ENCODE measurements around the gene SEC11C. TPM values are rescaled to one million over a fixed set of nuclear protein-coding genes. Genes with fewer than 3 reads are reported as not detected.

Gene SEC11C
- total and polyA plus RNA-seq, 3 donors from 2014 or later, result 27.1 to 64.3 (median 38.3) TPM

- intact Hi-C loops (cut with DNase I; ENCODE audit: low total_unique reads), result no loop called here
- DNase-seq, result no peak
- H3K36me3 ChIP-seq (ENCODE audit: low read depth, missing control alignments), result no peaks in the 10 kb centered on the region
Measured at GRCh38 chr18:59124370-59124704, 15.3 kb upstream of the SEC11C start.

GRCh38 chr18:59127047-59127446 lies 12.6 kb upstream of the SEC11C start:
- TF ChIP-seq, protein P1, sequence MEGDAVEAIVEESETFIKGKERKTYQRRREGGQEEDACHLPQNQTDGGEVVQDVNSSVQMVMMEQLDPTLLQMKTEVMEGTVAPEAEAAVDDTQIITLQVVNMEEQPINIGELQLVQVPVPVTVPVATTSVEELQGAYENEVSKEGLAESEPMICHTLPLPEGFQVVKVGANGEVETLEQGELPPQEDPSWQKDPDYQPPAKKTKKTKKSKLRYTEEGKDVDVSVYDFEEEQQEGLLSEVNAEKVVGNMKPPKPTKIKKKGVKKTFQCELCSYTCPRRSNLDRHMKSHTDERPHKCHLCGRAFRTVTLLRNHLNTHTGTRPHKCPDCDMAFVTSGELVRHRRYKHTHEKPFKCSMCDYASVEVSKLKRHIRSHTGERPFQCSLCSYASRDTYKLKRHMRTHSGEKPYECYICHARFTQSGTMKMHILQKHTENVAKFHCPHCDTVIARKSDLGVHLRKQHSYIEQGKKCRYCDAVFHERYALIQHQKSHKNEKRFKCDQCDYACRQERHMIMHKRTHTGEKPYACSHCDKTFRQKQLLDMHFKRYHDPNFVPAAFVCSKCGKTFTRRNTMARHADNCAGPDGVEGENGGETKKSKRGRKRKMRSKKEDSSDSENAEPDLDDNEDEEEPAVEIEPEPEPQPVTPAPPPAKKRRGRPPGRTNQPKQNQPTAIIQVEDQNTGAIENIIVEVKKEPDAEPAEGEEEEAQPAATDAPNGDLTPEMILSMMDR (IDR thresholded peaks at IDR 0.05), result no peak
- no peak for TF ChIP-seq POLR2A (IDR thresholded peaks at IDR 0.05)
- no peaks in the 10 kb centered on the region for H3K36me3 ChIP-seq (ENCODE audit: low read depth, missing control alignments)
- WGBS, 2 donors, result 71 to 72% methylated on average over 6 of the region's 6 CpGs
- DNase-seq, result no peak
- H3K4me1 ChIP-seq, result no peaks in the 10 kb centered on the region
- intact Hi-C loops (cut with DNase I; ENCODE audit: low total_unique reads), result no loop called here
- H3K27ac ChIP-seq, result no peak overlapping the region
- H3K27me3 ChIP-seq, result no peaks in the 10 kb centered on the region
- H3K4me3 ChIP-seq, result no peak overlapping the region
- no peaks in the 10 kb centered on the region for H3K9me3 ChIP-seq

More at GRCh38 chr18:59124370-59124704, 15.3 kb upstream of the SEC11C start:
- no peak overlapping the region for H3K27ac ChIP-seq
- H3K4me3 ChIP-seq, result no peak overlapping the region
- no peaks in the 10 kb centered on the region for H3K4me1 ChIP-seq
- no peaks in the 10 kb centered on the region for H3K9me3 ChIP-seq
- H3K27me3 ChIP-seq, result no peaks in the 10 kb centered on the region
- 57 to 67% methylated on average over 1 of the region's 1 CpG for WGBS, 2 donors
- TF ChIP-seq, protein P1 (IDR thresholded peaks at IDR 0.05), result no peak
- TF ChIP-seq POLR2A (IDR thresholded peaks at IDR 0.05), result no peak

DNA sequence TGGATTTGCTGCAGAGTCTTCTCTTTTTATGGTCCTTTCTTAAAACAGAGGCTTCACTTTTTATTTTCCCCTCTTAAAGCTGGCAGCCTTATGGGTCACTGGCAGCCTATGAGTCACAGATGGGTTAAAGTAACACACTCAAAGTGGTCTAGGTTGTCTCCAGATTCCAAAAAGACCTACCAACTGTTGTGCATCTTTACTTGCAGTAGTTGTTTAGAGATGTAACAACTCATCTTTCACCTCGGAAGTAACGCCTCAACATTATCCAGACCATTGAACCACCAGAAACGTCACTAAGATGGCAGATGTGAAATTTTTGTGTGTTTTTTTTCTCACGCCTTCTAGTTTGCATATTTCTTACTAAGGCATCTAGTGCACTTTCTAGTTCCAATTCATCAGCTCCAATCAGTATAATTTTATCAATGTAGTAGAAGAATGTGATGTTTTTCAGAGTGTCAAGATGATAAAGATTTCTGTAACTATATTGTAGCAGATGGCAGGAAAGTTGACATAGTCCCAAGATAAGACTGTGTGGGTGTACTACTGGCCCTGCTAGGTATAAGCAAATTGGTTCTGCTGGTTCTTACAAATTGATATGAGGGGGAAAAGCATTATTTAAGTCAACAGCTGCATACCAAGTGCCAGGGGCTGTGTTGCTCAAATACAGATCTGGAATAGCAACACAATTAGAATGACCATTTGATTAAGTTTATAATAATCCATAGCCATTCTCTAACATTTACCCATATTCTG lies 9.6 kb upstream of the SEC11C start:
- H3K27me3 ChIP-seq, result no peaks in the 10 kb centered on the region
- no peaks in the 10 kb centered on the region for H3K36me3 ChIP-seq (ENCODE audit: low read depth, missing control alignments)
- no peaks in the 10 kb centered on the region for H3K4me1 ChIP-seq
- H3K27ac ChIP-seq, result no peak overlapping the region
- TF ChIP-seq, protein P1 (IDR thresholded peaks at IDR 0.05), result no peak
- no peak for TF ChIP-seq POLR2A (IDR thresholded peaks at IDR 0.05)
- DNase-seq, result no peak
- no peak overlapping the region for H3K4me3 ChIP-seq
- no peaks in the 10 kb centered on the region for H3K9me3 ChIP-seq
- intact Hi-C loops (cut with DNase I; ENCODE audit: low total_unique reads), result no loop called here
- WGBS, 2 donors, result 77% methylated on average over 4 of the region's 4 CpGs

DNA sequence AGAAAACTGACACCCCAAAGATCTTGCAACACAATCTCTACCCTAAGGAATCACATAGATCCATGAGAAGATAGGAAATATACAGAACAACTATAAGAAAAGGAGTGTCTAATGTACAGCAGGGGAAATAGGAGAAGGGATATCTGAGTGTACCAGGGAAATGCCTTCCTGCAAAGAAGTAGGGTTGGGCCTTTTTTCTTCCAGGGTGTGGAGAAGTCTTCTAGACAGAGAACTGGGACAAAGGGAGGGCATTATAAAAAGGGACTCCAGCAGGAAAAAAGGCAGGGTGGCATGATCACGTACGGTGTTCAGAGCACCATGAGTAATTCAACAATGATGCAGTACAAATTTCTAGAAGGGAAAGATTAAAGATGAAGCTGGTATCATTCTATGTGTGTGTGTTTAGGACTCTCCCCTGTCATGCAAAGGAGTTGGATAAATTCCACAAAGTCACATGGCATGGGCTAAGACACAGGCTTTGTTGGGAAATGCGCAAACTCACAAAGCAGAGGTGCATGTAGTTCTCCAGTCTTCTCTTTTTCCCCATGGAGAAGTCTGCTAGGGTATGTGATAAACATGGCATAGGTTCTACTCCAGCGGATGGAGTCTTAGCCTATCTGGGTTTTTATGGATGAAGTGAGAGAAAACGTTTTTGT lies 6.7 kb upstream of the SEC11C start:
- 77 to 81% methylated on average over 5 of the region's 5 CpGs for WGBS, 2 donors
- Histone ChIP-seq H3K9me3 (no peaks in the 10 kb centered on the region), H3K4me1 (no peaks in the 10 kb centered on the region), H3K27me3 (no peaks in the 10 kb centered on the region), H3K27ac (no peak overlapping the region), H3K4me3 (no peak overlapping the region), H3K36me3 (ENCODE audit: low read depth, missing control alignments) (no peaks in the 10 kb centered on the region)
- intact Hi-C loops (cut with DNase I; ENCODE audit: low total_unique reads), result no loop called here
- TF ChIP-seq POLR2A (IDR thresholded peaks at IDR 0.05), result no peak
- TF ChIP-seq, protein P1 (IDR thresholded peaks at IDR 0.05), result no peak
- no peak for DNase-seq
